MG63 (cell line): Measurements from ENCODE around the gene CUL9. TPM values are rescaled to one million over a fixed set of nuclear protein-coding genes. Genes with fewer than 3 reads are reported as not detected.

Source experiments
- DNase-seq: peaks from one replicate; pipeline ENCODE4 v3.0.0-alpha.2; 2020
- H3K27me3 ChIP-seq: fragments of 250-450 bp; sonication (Bioruptor Pico); 2 replicates; pipeline ENCODE4 v1.5.1; 2020; ENCODE audit warnings: mild to moderate bottlenecking, moderate library complexity
- H3K36me3 ChIP-seq: fragments of 250-450 bp; sonication (Bioruptor Pico); 2 replicates; pipeline ENCODE4 v1.5.1; 2020; ENCODE audit warnings: mild to moderate bottlenecking, moderate library complexity
- H3K4me3 ChIP-seq: fragments of 250-450 bp; sonication (Bioruptor Pico); 2 replicates; pipeline ENCODE4 v1.5.1; 2020; ENCODE audit warnings: mild to moderate bottlenecking, moderate library complexity
- H3K9me3 ChIP-seq: fragments of 250-450 bp; sonication (Bioruptor Pico); 2 replicates; pipeline ENCODE4 v1.5.1; 2020; ENCODE audit warnings: mild to moderate bottlenecking, moderate library complexity
- total RNA-seq: library from RNA; depleted of rRNA; stranded (reverse); fragments of >200 nt; shearing (Covaris generic); gene quantifications from 2 replicates; pipeline ENCODE4 v1.2.3, GENCODE V29; 2014; ENCODE audit warnings: low replicate concordance; rRNA removed

The CUL9 gene
- total RNA-seq, 1 experiment from 2014 or later = 6.2 TPM

DNA sequence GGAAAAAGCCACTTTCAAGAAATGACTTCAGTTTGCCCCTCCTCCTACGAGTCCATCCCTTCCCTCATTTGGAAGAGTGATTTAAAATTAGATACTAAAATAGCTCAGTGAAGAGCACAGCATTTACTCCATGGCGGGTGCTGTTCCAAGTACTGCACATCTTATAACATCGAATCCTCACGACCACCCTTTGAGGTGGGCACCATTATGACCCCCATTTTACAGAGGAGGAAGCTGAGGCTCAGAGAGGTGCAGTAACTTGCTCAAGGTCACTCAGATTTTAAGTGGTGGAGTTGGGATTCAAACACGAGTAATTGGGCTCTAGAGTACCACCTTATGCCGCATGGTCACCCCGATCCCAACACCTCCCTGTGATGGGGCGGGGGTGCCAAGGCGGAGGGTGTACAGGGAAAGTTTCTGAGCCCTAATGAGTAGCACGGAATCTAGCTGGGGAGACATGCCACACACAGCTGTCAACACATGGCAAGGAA lies 86.8 kb downstream of the CUL9 start:
- no peak overlapping the region for H3K4me3 ChIP-seq

DNA sequence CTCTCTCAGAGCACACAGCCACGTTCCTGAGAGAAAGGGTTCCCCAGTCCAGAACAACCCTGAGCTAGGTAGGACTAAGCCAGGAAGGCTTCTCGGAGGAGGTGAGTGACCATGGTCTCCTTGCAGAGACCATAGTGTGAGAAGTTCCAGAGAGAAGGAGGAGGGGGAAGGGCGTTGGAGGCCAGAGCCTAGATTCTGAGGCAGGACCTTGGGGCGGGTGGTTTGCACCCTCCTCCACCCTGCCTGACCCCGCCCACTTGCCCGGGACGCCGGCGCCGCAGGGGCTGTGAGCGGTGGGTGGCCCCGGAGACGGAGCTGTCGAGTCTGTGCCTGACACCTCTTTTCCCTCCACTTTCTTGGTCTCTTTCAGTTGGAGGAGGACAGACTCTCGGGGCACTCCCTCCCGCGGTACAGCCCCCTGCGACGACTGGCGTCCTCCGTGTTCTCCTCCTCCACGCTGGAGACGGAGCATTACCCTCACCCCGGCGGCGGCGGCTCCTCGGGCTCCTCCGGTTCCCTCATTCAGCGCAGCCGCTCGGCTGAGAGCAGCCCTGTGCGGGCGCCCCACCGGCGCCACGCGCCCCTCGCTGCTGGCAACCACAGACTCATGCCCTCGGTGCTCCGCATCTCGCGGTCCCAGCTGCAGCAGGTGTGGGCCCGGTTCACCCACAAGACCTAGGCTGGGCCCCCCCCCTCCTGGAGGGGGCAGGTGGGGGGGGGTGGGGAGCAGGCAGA lies 87.4 kb downstream of the CUL9 start:
- Histone ChIP-seq H3K9me3 (no peaks in the 10 kb centered on the region), H3K4me3 (no peak overlapping the region), H3K36me3 (no peaks in the 10 kb centered on the region), H3K27me3 (no peaks in the 10 kb centered on the region)
- no peak for DNase-seq

More for the DNA sequence above, 86.8 kb downstream of the CUL9 start:
- Histone ChIP-seq H3K36me3 (no peaks in the 10 kb centered on the region), H3K27me3 (no peaks in the 10 kb centered on the region), H3K9me3 (no peaks in the 10 kb centered on the region)
- DNase-seq = no peak

DNA sequence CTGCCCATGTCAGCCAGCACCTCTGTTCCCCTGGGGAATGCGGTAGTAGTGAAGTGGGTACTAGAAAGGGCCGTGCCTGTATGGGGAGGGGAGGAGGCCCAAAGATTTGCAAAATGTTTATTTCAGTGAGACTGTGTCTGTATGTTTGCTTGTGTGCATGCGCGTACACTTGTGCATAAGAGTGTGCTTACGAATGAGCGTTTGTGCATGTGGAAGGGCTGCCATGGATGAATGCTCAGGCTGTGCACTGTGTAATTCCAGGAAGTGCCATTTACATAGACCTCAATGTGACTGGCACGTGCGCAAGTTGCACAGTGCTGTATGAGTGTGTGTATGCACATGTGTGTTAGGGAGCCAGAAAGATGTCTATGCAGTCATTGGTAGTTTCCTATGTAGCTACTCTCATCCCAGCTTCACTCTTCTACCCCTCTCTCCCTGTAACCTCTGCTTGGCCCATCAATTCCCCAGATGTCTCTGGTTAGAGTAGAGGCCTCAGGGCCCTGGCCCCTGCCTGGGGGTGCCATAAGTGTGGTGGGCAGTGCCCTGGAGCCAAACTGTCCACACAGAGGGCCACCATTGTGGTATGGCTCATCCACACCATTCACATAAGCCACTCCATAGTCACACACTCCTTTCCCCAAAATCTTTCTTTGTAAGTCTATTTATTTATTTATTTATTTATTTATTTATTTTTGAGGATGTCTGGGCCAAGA lies 89.3 kb downstream of the CUL9 start:
- no peak for DNase-seq
- Histone ChIP-seq H3K36me3 (no peaks in the 10 kb centered on the region), H3K4me3 (no peak overlapping the region), H3K9me3 (no peaks in the 10 kb centered on the region), H3K27me3 (no peaks in the 10 kb centered on the region)

DNA sequence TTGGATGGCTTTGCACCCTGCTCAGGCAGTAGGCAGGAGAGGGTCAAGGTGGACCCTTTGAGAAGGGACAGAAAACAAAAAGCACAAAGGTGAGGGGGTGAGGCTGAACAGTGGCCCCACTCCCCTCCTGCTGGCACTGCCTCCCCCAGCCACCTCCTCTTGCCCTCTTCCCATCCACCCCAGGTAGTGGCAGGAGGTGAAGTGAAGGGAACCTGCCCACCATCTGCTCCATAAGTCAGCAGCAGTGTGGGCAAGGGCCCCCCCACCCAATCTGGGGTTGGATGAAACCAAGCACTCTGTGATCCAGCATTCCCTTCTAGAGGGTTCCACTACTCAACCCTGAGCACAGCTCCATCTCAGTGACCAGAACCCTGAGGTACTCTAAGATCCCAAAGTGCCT lies 89.9 kb downstream of the CUL9 start:
- Histone ChIP-seq H3K9me3 (no peaks in the 10 kb centered on the region), H3K4me3 (no peak overlapping the region), H3K27me3 (no peaks in the 10 kb centered on the region), H3K36me3 (no peaks in the 10 kb centered on the region)
- no peak for DNase-seq

DNA sequence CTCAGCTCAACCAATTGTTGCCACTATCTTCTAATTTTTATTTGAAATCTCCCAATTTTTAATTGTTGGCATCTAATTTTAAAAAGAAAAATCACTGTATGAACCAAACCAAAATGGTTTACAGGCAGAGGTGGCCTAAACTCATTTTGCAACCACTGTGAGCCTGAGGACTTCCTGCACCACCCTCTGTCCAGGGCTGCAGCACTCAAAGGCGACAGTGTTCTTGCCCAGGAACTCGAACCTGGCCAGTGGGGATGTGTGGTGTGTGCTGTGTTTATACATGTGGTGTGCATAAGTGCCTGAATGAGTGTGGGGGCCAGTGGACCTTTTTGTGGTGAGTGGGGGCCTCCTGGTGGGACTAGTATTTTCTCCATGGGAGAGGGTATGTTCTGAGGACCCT lies 91.7 kb downstream of the CUL9 start:
- no peak overlapping the region for H3K4me3 ChIP-seq
- H3K9me3 ChIP-seq = no peaks in the 10 kb centered on the region
- H3K27me3 ChIP-seq = no peaks in the 10 kb centered on the region
- H3K36me3 ChIP-seq = no peaks in the 10 kb centered on the region
- no peak for DNase-seq

Other genes with a start within 250 kb of the CUL9 start
- not detected in 2 replicates for gene GNMT, start 221.4 kb upstream of the CUL9 start, total RNA-seq
- 17.7 and 33.5 TPM in 2 replicates for gene PEX6, start 203.0 kb upstream of the CUL9 start, total RNA-seq
- 27.4 and 37.3 TPM in 2 replicates for gene PPP2R5D, start 197.6 kb upstream of the CUL9 start, total RNA-seq
- 62.9 and 75.6 TPM in 2 replicates for gene MEA1, start 168.2 kb upstream of the CUL9 start, total RNA-seq
- 34.4 and 51.7 TPM in 2 replicates for gene KLHDC3, start 167.9 kb upstream of the CUL9 start, total RNA-seq
- gene RRP36, start 160.6 kb upstream of the CUL9 start, total RNA-seq = 45.4 and 73.7 TPM in 2 replicates
- 7.6 and 10.8 TPM in 2 replicates for gene CUL7, start 128.3 kb upstream of the CUL9 start, total RNA-seq
- gene MRPL2, start 122.8 kb upstream of the CUL9 start, total RNA-seq = 31.0 and 54.7 TPM in 2 replicates
- 16.6 and 44.3 TPM in 2 replicates for gene KLC4, start 122.6 kb upstream of the CUL9 start, total RNA-seq
- 45.0 and 57.3 TPM in 2 replicates for gene PTK7, start 105.9 kb upstream of the CUL9 start, total RNA-seq
- gene SRF, start 10.9 kb upstream of the CUL9 start, total RNA-seq = 20.9 and 22.8 TPM in 2 replicates
- gene DNPH1, start 47.3 kb downstream of the CUL9 start, total RNA-seq = 30.8 and 43.0 TPM in 2 replicates
- gene TTBK1, start 61.3 kb downstream of the CUL9 start, total RNA-seq = not detected in 2 replicates
- gene SLC22A7, start 116.1 kb downstream of the CUL9 start, total RNA-seq = not detected in 2 replicates
- gene CRIP3, start 126.6 kb downstream of the CUL9 start, total RNA-seq = not detected in 2 replicates
- 1.2 and 1.3 TPM in 2 replicates for gene ZNF318, start 187.5 kb downstream of the CUL9 start, total RNA-seq
- gene ABCC10, start 245.3 kb downstream of the CUL9 start, total RNA-seq = 2.1 and 3.5 TPM in 2 replicates